H1 (cell line): ENCODE results near the gene EIF2B1. TPM values are rescaled to one million over a fixed set of nuclear protein-coding genes. Genes with fewer than 3 reads are reported as not detected.

Source experiments
- CTCF ChIA-PET: fragments of 300-600 bp; sonication (Branson Sonifier 250); formaldehyde crosslinking; loops from one replicate; lab custom pipeline; 2021; ENCODE audit not compliant: partially characterized antibody; lab: Charles Lee
- POLR2A ChIA-PET: fragments of 300-600 bp; sonication (Branson Sonifier 250); formaldehyde crosslinking; loops from one replicate; lab custom pipeline; 2021; ENCODE audit warnings: inconsistent platforms; ENCODE audit not compliant: partially characterized antibody; lab: Charles Lee
- DNase-seq, 2 experiments: peaks; one replicate each; pipeline versions ENCODE4 v3.0.0 to v3.0.0-alpha.2; 2010 to 2022; ENCODE audit warnings: low spot score in 2 of 2, low read depth in 1 of 2, mixed read lengths in 1 of 2
- FAIRE-seq: peaks from 2 replicates; lab custom pipeline; 2011; peaks lifted over from hg19 to GRCh38; lab: Jason Lieb, UNC
- H2AFZ ChIP-seq: 2 replicates; pipeline ENCODE4 v1.8.1; 2012; ENCODE audit warnings: low read length, inconsistent platforms
- H2AK5ac ChIP-seq: 2 replicates; pipeline ENCODE4 v1.6.1; 2013; ENCODE audit warnings: low read depth, low read length
- H2BK120ac ChIP-seq: replicated peaks from 2 replicates; pipeline ENCODE3; 2013; ENCODE audit warnings: low read depth, low read length, inconsistent platforms
- H2BK12ac ChIP-seq: 2 replicates; pipeline ENCODE4 v1.6.1; 2013; ENCODE audit warnings: low read depth, low read length
- H2BK15ac ChIP-seq: 2 replicates; pipeline ENCODE4 v1.6.1; 2013; ENCODE audit warnings: low read length
- H2BK20ac ChIP-seq: 2 replicates; pipeline ENCODE4 v1.6.1; 2013; ENCODE audit warnings: low read length
- H2BK5ac ChIP-seq: 2 replicates; pipeline ENCODE4 v1.6.1; 2013; ENCODE audit warnings: low read depth, low read length
- H3K14ac ChIP-seq: 2 replicates; pipeline ENCODE4 v1.6.1; 2013; ENCODE audit warnings: inconsistent platforms; ENCODE audit not compliant: insufficient read length
- H3K18ac ChIP-seq: 2 replicates; pipeline ENCODE4 v1.6.1; 2013; ENCODE audit warnings: low read length; ENCODE audit errors: extremely low read depth
- H3K23ac ChIP-seq: 2 replicates; pipeline ENCODE4 v1.6.1; 2013; ENCODE audit warnings: inconsistent platforms; ENCODE audit not compliant: insufficient read length
- H3K23me2 ChIP-seq: 2 replicates; pipeline ENCODE4 v1.6.1; 2013; ENCODE audit warnings: low read depth, low read length
- H3K27ac ChIP-seq: 2 replicates; pipeline ENCODE4 v1.6.1; 2011; ENCODE audit warnings: low read depth, low read length, inconsistent platforms
- H3K27me3 ChIP-seq, 4 experiments: replicated peaks in 1 of 4; 1 replicate in 1 of 4; 2 replicates in 3 of 4; pipeline versions ENCODE4 v1.6.1 to v1.8.1; 2011 to 2013; ENCODE audit warnings: low read length in 3 of 4, mild to moderate bottlenecking in 3 of 4, inconsistent platforms in 2 of 4, mixed read lengths in 2 of 4, moderate library complexity in 1 of 4; ENCODE audit not compliant: control insufficient read depth in 3 of 4, insufficient read depth in 3 of 4; ENCODE audit errors: extremely low read depth in 1 of 4
- H3K36me3 ChIP-seq, 4 experiments: 2 replicates each; pipeline versions ENCODE4 v1.6.1 to v1.8.1; 2011 to 2013; ENCODE audit warnings: mild to moderate bottlenecking in 4 of 4, low read length in 3 of 4, moderate library complexity in 2 of 4, control low read depth in 1 of 4, inconsistent platforms in 1 of 4; ENCODE audit not compliant: insufficient read depth in 4 of 4, control insufficient read depth in 2 of 4
- H3K4ac ChIP-seq: replicated peaks from 2 replicates; pipeline ENCODE3; 2013; ENCODE audit warnings: low read length, low read depth, mixed read lengths, inconsistent platforms; ENCODE audit not compliant: insufficient read length
- H3K4me1 ChIP-seq, 4 experiments: replicated peaks in 1 of 4; 1 replicate in 1 of 4; 2 replicates in 3 of 4; pipeline versions ENCODE4 v1.6.1 to v1.8.1; 2011 to 2013; ENCODE audit warnings: low read length in 3 of 4, inconsistent platforms in 2 of 4, mixed read lengths in 1 of 4; ENCODE audit not compliant: insufficient read depth in 4 of 4, control insufficient read depth in 3 of 4
- H3K4me2 ChIP-seq, 2 experiments: 2 replicates each; pipeline versions ENCODE4 v1.6.1 to v1.8.1; 2011 to 2013; ENCODE audit warnings: low read depth in 2 of 2, low read length in 2 of 2, control low read depth in 1 of 2, inconsistent platforms in 1 of 2, mild to moderate bottlenecking in 1 of 2; ENCODE audit not compliant: insufficient read depth in 1 of 2
- H3K4me3 ChIP-seq, 4 experiments: fragments of 200-600, 300-600 bp in 1 of 4; sonication (generic), shearing (Covaris generic), sonication (Bioruptor Twin) in 1 of 4; 2 replicates each; pipeline versions ENCODE4 v1.5.1 to v1.8.1; 2011 to 2016; ENCODE audit warnings: low read length in 4 of 4, low read depth in 3 of 4, control low read depth in 2 of 4, inconsistent platforms in 2 of 4, mild to moderate bottlenecking in 2 of 4, mixed read lengths in 1 of 4, moderate library complexity in 1 of 4; ENCODE audit not compliant: insufficient read depth in 2 of 4; ENCODE audit errors: extremely low read depth in 1 of 4
- H3K56ac ChIP-seq: replicated peaks from 2 replicates; pipeline ENCODE3; 2013; ENCODE audit warnings: low read depth, mild to moderate bottlenecking, mixed read lengths, low read length, inconsistent platforms; ENCODE audit not compliant: insufficient read length
- H3K79me1 ChIP-seq: 2 replicates; pipeline ENCODE4 v1.6.1; 2013; ENCODE audit warnings: low read depth, low read length, control low read depth
- H3K79me2 ChIP-seq, 2 experiments: 2 replicates each; pipeline versions ENCODE4 v1.6.1 to v1.8.1; 2012 to 2013; ENCODE audit warnings: low read length in 2 of 2, mild to moderate bottlenecking in 2 of 2, inconsistent platforms in 1 of 2; ENCODE audit not compliant: insufficient read depth in 2 of 2, control insufficient read depth in 1 of 2
- H3K9ac ChIP-seq, 4 experiments: replicated peaks in 1 of 4; 1 replicate in 1 of 4; 2 replicates in 3 of 4; pipeline versions ENCODE4 v1.6.1 to v1.8.1; 2011 to 2013; ENCODE audit warnings: low read depth in 3 of 4, low read length in 3 of 4, control low read depth in 2 of 4, mild to moderate bottlenecking in 2 of 4, moderate library complexity in 2 of 4, inconsistent platforms in 1 of 4; ENCODE audit errors: extremely low read depth in 1 of 4
- H3K9me3 ChIP-seq, 2 experiments: 2 replicates each; pipeline versions ENCODE4 v1.6.1 to v1.8.1; 2012 to 2013; ENCODE audit warnings: mild to moderate bottlenecking in 2 of 2, moderate library complexity in 2 of 2, control low read depth in 1 of 2, inconsistent platforms in 1 of 2, low read depth in 1 of 2, low read length in 1 of 2, mixed read lengths in 1 of 2; ENCODE audit not compliant: insufficient read depth in 2 of 2
- H4K20me1 ChIP-seq, 2 experiments: replicated peaks in 1 of 2; 2 replicates each; pipeline versions ENCODE3 to v1.8.1; 2011 to 2013; ENCODE audit warnings: inconsistent platforms in 2 of 2, low read length in 2 of 2, mild to moderate bottlenecking in 1 of 2; ENCODE audit not compliant: insufficient read depth in 2 of 2, control insufficient read depth in 1 of 2
- H4K5ac ChIP-seq: 2 replicates; pipeline ENCODE4 v1.6.1; 2013; ENCODE audit warnings: low read length, low read depth, mixed read lengths, inconsistent platforms; ENCODE audit not compliant: insufficient read length
- H4K8ac ChIP-seq: 2 replicates; pipeline ENCODE4 v1.8.0; 2013; ENCODE audit warnings: mild to moderate bottlenecking, moderate library complexity, low read length, inconsistent platforms; ENCODE audit not compliant: insufficient read depth; ENCODE audit errors: extremely low read depth
- H4K91ac ChIP-seq: replicated peaks from 2 replicates; pipeline ENCODE3; 2013; ENCODE audit warnings: low read length, mixed read lengths, inconsistent platforms; ENCODE audit not compliant: insufficient read length
- E2F6 ChIP-seq: IDR thresholded peaks from 2 replicates; pipeline ENCODE4 v1.6.1; 2012; ENCODE audit warnings: inconsistent platforms
- WGBS, 2 experiments: shearing (Covaris generic) in 1 of 2; methylation state at CpG; one replicate each; pipeline versions ENCODE4 v1.1.6 to v1.1.7; 2013 to 2015; ENCODE audit warnings: low lambda C conversion rate in 2 of 2, mixed read lengths in 2 of 2, inconsistent platforms in 1 of 2, low coverage in 1 of 2, missing lambda C conversion rate in 1 of 2; ENCODE audit not compliant: insufficient replicate concordance in 2 of 2, insufficient coverage in 1 of 2, insufficient read length in 1 of 2; ENCODE audit errors: extremely low coverage in 1 of 2, missing lambda C conversion rate in 1 of 2; 5-methylcytosine and 5-hydroxymethylcytosine counted together
- polyA plus RNA-seq, 7 experiments: library from polyadenylated mRNA; depleted of rRNA in 3 of 7; stranded (reverse) in 5 of 7; unstranded in 2 of 7; fragments of >200 nt in 5 of 7; fragments of 200-250 nt in 2 of 7; gene quantifications; 1 replicate in 5 of 7; 2 replicates in 1 of 7; 4 replicates in 1 of 7; pipeline versions ENCODE4 v1.2.1 to v1.2.3, GENCODE V29; 2011 to 2013; ENCODE audit warnings: missing spikeins in 2 of 7, mixed read lengths in 2 of 7
- total RNA-seq: library from RNA; stranded (reverse); fragmentation: NEBNext Ultra II Directional; extraction: Animal tissue kit (Norgen Biotek cat#: 25700); gene quantifications from 2 replicates; pipeline ENCODE4 v1.2.1, GENCODE V29; 2021

Gene EIF2B1
- total and polyA plus RNA-seq, 2 of the 8 experiments (the other 6 are each of a cell fraction or from before 2014, with no cell fraction given) = 24.9 to 49.9 TPM

GRCh38 chr12:123599721-123600120 is 33.8 kb downstream of the EIF2B1 start:
- no peak overlapping the region for H2BK15ac ChIP-seq
- no peak overlapping the region for H3K56ac ChIP-seq
- FAIRE-seq = no peak
- no peaks in the 10 kb centered on the region; the same call in 1 of the 2 replicates for H3K79me1 ChIP-seq
- H3K23ac ChIP-seq = no peak overlapping the region
- no peak overlapping the region for H2BK120ac ChIP-seq
- 80% methylated on average over 6 of the region's 7 CpGs; no CpG with 5 or more reads in 1 of the 2 experiments for WGBS, 2 experiments
- no peak overlapping the region for H4K5ac ChIP-seq
- H3K4me2 ChIP-seq = no peak overlapping the region
- H3K27ac ChIP-seq = no peak overlapping the region
- H3K9ac ChIP-seq = no peak overlapping the region
- peaks cover 0 to 1% (median 0%) of the 10 kb centered on the region in 4 experiments; a peak in 2 of 7 replicates for H3K4me1 ChIP-seq
- no peak overlapping the region for H2AFZ ChIP-seq
- H2BK5ac ChIP-seq = no peak overlapping the region
- TF ChIP-seq E2F6 = no peak
- peaks cover 11% of the 10 kb centered on the region for H3K23me2 ChIP-seq
- no peak overlapping the region for H3K14ac ChIP-seq
- H4K91ac ChIP-seq = no peak overlapping the region
- H3K18ac ChIP-seq = no peak overlapping the region
- ChIA-PET POLR2A (interaction anchor here (0.7 kb wide), 2 partner anchors 19 to 277 kb away, joined by 3 to 4 read pairs; no protein-coding TSS in a partner anchor), CTCF (no interaction called here)
- no peak overlapping the region for H4K8ac ChIP-seq
- H2BK12ac ChIP-seq = no peak overlapping the region
- no peak overlapping the region for H2AK5ac ChIP-seq
- no peak overlapping the region for H3K4ac ChIP-seq
- H4K20me1 ChIP-seq = no peaks in the 10 kb centered on the region
- H3K9me3 ChIP-seq = no peaks in the 10 kb centered on the region
- DNase-seq = no peak
- no peak overlapping the region for H2BK20ac ChIP-seq
- H3K27me3 ChIP-seq = no peaks in the 10 kb centered on the region
- H3K79me2 ChIP-seq = peaks cover 25 to 33% of the 10 kb centered on the region in 2 experiments
- peaks cover 6 to 30% (median 17%) of the 10 kb centered on the region in 4 experiments; a peak in 7 of 8 replicates for H3K36me3 ChIP-seq
- no peak overlapping the region for H3K4me3 ChIP-seq
